Measurements from ENCODE around the gene IQCE.

The IQCE gene

GRCh38 chr7:2662273-2663120 lies 103.7 kb downstream of the IQCE start:
- TF ChIP-seq CTCF (IDR thresholded peaks at IDR 0.05; ENCODE audit: low read length) (no peak), EZH2 (IDR thresholded peaks at IDR 0.05; ENCODE audit: borderline replicate concordance, low read length) (no peak)
- H3K9ac ChIP-seq (ENCODE audit: low read length), result no peak overlapping the region
- no peaks in the 10 kb centered on the region for H3K4me1 ChIP-seq (ENCODE audit: insufficient read depth, low read length, severe bottlenecking)
- no peaks in the 10 kb centered on the region for H3F3A ChIP-seq (ENCODE audit: insufficient read depth, low read length)
- no peaks in the 10 kb centered on the region for H3K9me3 ChIP-seq (ENCODE audit: low read length)
- no peaks in the 10 kb centered on the region for H4K20me1 ChIP-seq (ENCODE audit: insufficient read depth, low read length)
- H2AFZ ChIP-seq (ENCODE audit: low read length), result no peak overlapping the region
- no peak overlapping the region for H3K4me2 ChIP-seq (ENCODE audit: low read length)
- H3K36me3 ChIP-seq (ENCODE audit: insufficient read depth, low read length), result no peaks in the 10 kb centered on the region
- no peaks in the 10 kb centered on the region for H3K27me3 ChIP-seq (ENCODE audit: insufficient read depth, low read length)
- H3K9me2 ChIP-seq (ENCODE audit: low read depth, low read length), result no peaks in the 10 kb centered on the region
- no peak overlapping the region for H3K27ac ChIP-seq (ENCODE audit: low read depth, low read length, poor library complexity, severe bottlenecking)
- no peak overlapping the region for H3K4me3 ChIP-seq (ENCODE audit: low read depth, low read length, poor library complexity, severe bottlenecking)
- no peaks in the 10 kb centered on the region for H3K79me2 ChIP-seq (ENCODE audit: insufficient read depth, low read length)

GRCh38 chr7:2663121-2663886 lies 104.5 kb downstream of the IQCE start:
- Histone ChIP-seq H3K4me2 (ENCODE audit: low read length) (no peak overlapping the region), H3K9me2 (ENCODE audit: low read depth, low read length) (no peaks in the 10 kb centered on the region), H3K9ac (ENCODE audit: low read length) (no peak overlapping the region), H3K27ac (ENCODE audit: low read depth, low read length, poor library complexity, severe bottlenecking) (no peak overlapping the region), H3K4me1 (ENCODE audit: insufficient read depth, low read length, severe bottlenecking) (no peaks in the 10 kb centered on the region), H3K79me2 (ENCODE audit: insufficient read depth, low read length) (no peaks in the 10 kb centered on the region), H3K27me3 (ENCODE audit: insufficient read depth, low read length) (no peaks in the 10 kb centered on the region), H3F3A (ENCODE audit: insufficient read depth, low read length) (no peaks in the 10 kb centered on the region), H4K20me1 (ENCODE audit: insufficient read depth, low read length) (no peaks in the 10 kb centered on the region), H2AFZ (ENCODE audit: low read length) (no peak overlapping the region), H3K4me3 (ENCODE audit: low read depth, low read length, poor library complexity, severe bottlenecking) (no peak overlapping the region), H3K9me3 (ENCODE audit: low read length) (no peaks in the 10 kb centered on the region), H3K36me3 (ENCODE audit: insufficient read depth, low read length) (no peaks in the 10 kb centered on the region)
- TF ChIP-seq EZH2 (IDR thresholded peaks at IDR 0.05; ENCODE audit: borderline replicate concordance, low read length) (no peak), CTCF (IDR thresholded peaks at IDR 0.05; ENCODE audit: low read length) (no peak)

GRCh38 chr7:2663960-2664359 lies 105.2 kb downstream of the IQCE start:
- TF ChIP-seq CTCF (IDR thresholded peaks at IDR 0.05; ENCODE audit: low read length) (no peak), EZH2 (IDR thresholded peaks at IDR 0.05; ENCODE audit: borderline replicate concordance, low read length) (no peak)
- Histone ChIP-seq H2AFZ (ENCODE audit: low read length) (no peak overlapping the region), H3K4me1 (ENCODE audit: insufficient read depth, low read length, severe bottlenecking) (no peaks in the 10 kb centered on the region), H3K9ac (ENCODE audit: low read length) (no peak overlapping the region), H3K4me3 (ENCODE audit: low read depth, low read length, poor library complexity, severe bottlenecking) (no peak overlapping the region), H3F3A (ENCODE audit: insufficient read depth, low read length) (no peaks in the 10 kb centered on the region), H4K20me1 (ENCODE audit: insufficient read depth, low read length) (no peaks in the 10 kb centered on the region), H3K27me3 (ENCODE audit: insufficient read depth, low read length) (no peaks in the 10 kb centered on the region), H3K4me2 (ENCODE audit: low read length) (no peak overlapping the region), H3K36me3 (ENCODE audit: insufficient read depth, low read length) (no peaks in the 10 kb centered on the region), H3K79me2 (ENCODE audit: insufficient read depth, low read length) (no peaks in the 10 kb centered on the region), H3K27ac (ENCODE audit: low read depth, low read length, poor library complexity, severe bottlenecking) (no peak overlapping the region), H3K9me3 (ENCODE audit: low read length) (no peaks in the 10 kb centered on the region), H3K9me2 (ENCODE audit: low read depth, low read length) (no peaks in the 10 kb centered on the region)
